GM12878 (cell line): ENCODE measurements around the gene VEZF1. TPM values are rescaled to one million over a fixed set of nuclear protein-coding genes. Genes with fewer than 3 reads are reported as not detected.

Source experiments
- ATAC-seq: fragments of 200-7000 bp; cut with Tn5 transposase; 3 replicates; pipeline ENCODE4 v1.9.1; 2020; ENCODE audit warnings: mild to moderate bottlenecking, moderate library complexity
- BruUV-seq: library from RNA; stranded (reverse); fragments of 400-500 nt; replicated peaks from 2 replicates; lab custom pipeline; 2021; lab: Mats Ljungman, UMichigan
- CTCF ChIA-PET: fragments of 300-600 bp; sonication (Branson Sonifier 250); formaldehyde crosslinking; extraction: SDS; loops from one replicate; lab custom pipeline; 2021; ENCODE audit warnings: inconsistent platforms; lab: Yijun Ruan, JAX
- POLR2A ChIA-PET: fragments of 350-600 bp; formaldehyde crosslinking; extraction: SDS; loops from one replicate; lab custom pipeline; 2021; ENCODE audit warnings: inconsistent platforms; lab: Charles Lee
- RAD21 ChIA-PET: fragments of 300-600 bp; sonication (Branson Sonifier 250); formaldehyde crosslinking; loops from one replicate; lab custom pipeline; 2023; ENCODE audit warnings: antibody characterized with exemption; ENCODE audit not compliant: unreplicated experiment; lab: Charles Lee
- SMC1A ChIA-PET: fragments of 300-600 bp; sonication (Branson Sonifier 250); formaldehyde crosslinking; loops from one replicate; lab custom pipeline; 2023; ENCODE audit not compliant: unreplicated experiment, uncharacterized antibody; lab: Charles Lee
- DNase-seq: peaks from one replicate; pipeline ENCODE4 v3.0.0-alpha.2; 2011; ENCODE audit warnings: low read depth, low spot score
- FAIRE-seq: peaks from 3 replicates; lab custom pipeline; 2011; peaks lifted over from hg19 to GRCh38; lab: Jason Lieb, UNC
- H2AFZ ChIP-seq: 2 replicates; pipeline ENCODE4 v1.6.0; 2011; ENCODE audit warnings: low read depth, low read length, control low read depth; ENCODE audit not compliant: control insufficient read depth
- H3K27ac ChIP-seq: 2 replicates; pipeline ENCODE4 v1.5.1; 2011; ENCODE audit warnings: control low read depth; ENCODE audit not compliant: control insufficient read depth, insufficient read depth
- H3K27me3 ChIP-seq, 2 experiments: replicated peaks in 1 of 2; 2 replicates each; pipeline versions ENCODE4 v1.6.0 to v1.6.1; 2011; ENCODE audit warnings: low read length in 1 of 2; ENCODE audit not compliant: control insufficient read depth in 2 of 2, insufficient read depth in 2 of 2
- H3K36me3 ChIP-seq, 2 experiments: 2 replicates each; pipeline ENCODE4 v1.5.1; 2011; ENCODE audit warnings: low read length in 1 of 2; ENCODE audit not compliant: control insufficient read depth in 2 of 2, insufficient read depth in 2 of 2
- H3K4me1 ChIP-seq: 2 replicates; pipeline ENCODE4 v1.6.1; 2011; ENCODE audit warnings: mild to moderate bottlenecking, low read length, moderate library complexity, mixed read lengths; ENCODE audit not compliant: control insufficient read depth, insufficient read depth
- H3K4me2 ChIP-seq: 2 replicates; pipeline ENCODE4 v1.6.0; 2011; ENCODE audit warnings: control low read depth; ENCODE audit not compliant: control insufficient read depth, insufficient read depth
- H3K4me3 ChIP-seq: fragments of 200-600 bp; sonication (generic); 2 replicates; pipeline ENCODE4 v1.5.1; 2016
- H3K79me2 ChIP-seq: 2 replicates; pipeline ENCODE4 v1.6.0; 2011; ENCODE audit warnings: low read length; ENCODE audit not compliant: control insufficient read depth, insufficient read depth
- H3K9ac ChIP-seq: 2 replicates; pipeline ENCODE4 v1.8.0; 2011; ENCODE audit warnings: low read length, control low read depth, mixed read lengths; ENCODE audit not compliant: control insufficient read depth, insufficient read depth
- H3K9me3 ChIP-seq: replicated peaks from 3 replicates; pipeline ENCODE4 v1.5.1; 2011; ENCODE audit warnings: mild to moderate bottlenecking, low read length; ENCODE audit not compliant: control insufficient read depth, insufficient read depth
- H4K20me1 ChIP-seq: 2 replicates; pipeline ENCODE4 v1.6.0; 2011; ENCODE audit not compliant: control insufficient read depth, insufficient read depth
- CEBPB ChIP-seq, 2 experiments: fragments of 150-350 bp in 1 of 2; IDR thresholded peaks; 2 replicates each; pipeline ENCODE4 v1.6.1; 2012 to 2014; ENCODE audit warnings: low read depth in 2 of 2, low read length in 2 of 2, borderline replicate concordance in 1 of 2, inconsistent platforms in 1 of 2
- HDAC6 ChIP-seq: fragments of 200-600 bp; sonication (generic); IDR thresholded peaks from one replicate; pipeline ENCODE4 v1.8.0; 2017; ENCODE audit warnings: antibody characterized with exemption; ENCODE audit not compliant: unreplicated experiment
- IRF4 ChIP-seq: IDR thresholded peaks from 2 replicates; pipeline ENCODE4 v1.6.1; 2011; ENCODE audit warnings: low read depth, low read length
- SMAD1 ChIP-seq: fragments of 450-650 bp; IDR thresholded peaks from 2 replicates; pipeline ENCODE4 v1.6.1; 2018; ENCODE audit warnings: mild to moderate bottlenecking, low read depth; ENCODE audit not compliant: partially characterized antibody
- WGBS: methylation state at CpG from one replicate; pipeline ENCODE4 v1.1.6; 2016; ENCODE audit warnings: low lambda C conversion rate; ENCODE audit not compliant: insufficient replicate concordance, insufficient coverage; ENCODE audit errors: missing lambda C conversion rate; 5-methylcytosine and 5-hydroxymethylcytosine counted together
- in situ Hi-C: fragments of 300-500 bp; cut with MboI; formaldehyde crosslinking; loops from 9 replicates; pipeline ENCODE4 v1.14.3; 2018; ENCODE audit warnings: mixed read lengths
- intact Hi-C: fragments of 100-400 bp; cut with micrococcal nuclease; formaldehyde crosslinking; loops from one replicate; pipeline ENCODE4 v1.14.2; 2022; ENCODE audit not compliant: unreplicated experiment
- polyA plus RNA-seq, 11 experiments: library from polyadenylated mRNA; depleted of rRNA in 4 of 11; unstranded in 6 of 11; stranded (reverse) in 5 of 11; fragments of >200 nt; fragmentation: Nextera tagmentation in 4 of 11; fragmentation: Illumina TruSeq in 1 of 11; extraction: Ambion mirVana in 4 of 11; extraction: Trizol in 1 of 11; gene quantifications; 1 replicate in 1 of 11; 2 replicates in 10 of 11; pipeline versions ENCODE4 v1.2.1 to v1.2.3, GENCODE V29; 2011 to 2016; ENCODE audit warnings: inconsistent platforms in 2 of 11, missing spikeins in 2 of 11, low read depth in 1 of 11
- total RNA-seq, 4 experiments: library from RNA; depleted of rRNA in 3 of 4; stranded (reverse); fragments of >200 nt in 3 of 4; fragmentation: Illumina TruSeq in 1 of 4; extraction: Trizol in 1 of 4; gene quantifications; 2 replicates each; pipeline versions ENCODE4 v1.2.1 to v1.2.3, GENCODE V29; 2013 to 2021

Gene VEZF1
- total and polyA plus RNA-seq, 10 of the 15 experiments (the other 5 are each of a cell fraction or from before 2014, with no cell fraction given) = 9.5 to 28.2 (median 20.3) TPM

DNA sequence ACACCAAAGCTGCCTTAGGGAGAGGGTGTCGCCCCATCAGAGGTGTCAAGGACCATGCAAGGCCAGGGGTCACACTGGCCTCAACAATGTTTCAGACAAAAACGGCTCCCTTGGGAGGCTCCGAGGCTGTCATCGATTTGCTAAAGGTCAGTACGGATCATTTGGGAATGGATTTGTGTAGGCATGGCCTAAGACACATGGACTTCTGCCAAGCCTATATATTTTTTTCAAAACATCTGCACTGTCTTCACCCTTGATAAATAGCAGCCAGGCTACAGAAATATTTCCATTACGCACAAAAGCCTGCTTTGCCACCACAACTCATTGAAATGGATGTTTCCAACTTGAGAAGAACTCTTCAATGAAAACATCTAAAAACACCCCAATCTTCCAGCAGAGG is 43.1 kb downstream of the VEZF1 start:
- in situ Hi-C loops = no loop called here
- DNase-seq (no peak), ATAC-seq (no peak), FAIRE-seq (no peak)
- H3K9ac ChIP-seq = no peak overlapping the region
- RAD21 ChIA-PET = interaction anchor here (0.8 to 6.9 kb wide), 3 partner anchors 43 to 84 kb away, joined by 3 to 100 read pairs (median 3); no protein-coding TSS in a partner anchor
- intact Hi-C loops = loop anchor here (5.0 kb wide), 1 partner anchor 42 kb away; the partner anchor contains the start of gene VEZF1
- no TSS peak for BruUV-seq
- TF ChIP-seq HDAC6 (no peak), IRF4 (no peak)
- H3K27me3 ChIP-seq = no peaks in the 10 kb centered on the region
- H3K79me2 ChIP-seq = no peaks in the 10 kb centered on the region
- POLR2A ChIA-PET = no interaction called here
- SMC1A ChIA-PET = interaction anchor here (0.8 to 10.2 kb wide), 8 partner anchors 6 to 85 kb away, joined by 3 to 138 read pairs (median 24); partner anchors contain the start of gene CUEDC1
- H3K4me1 ChIP-seq = peaks cover 64% of the 10 kb centered on the region
- no peak overlapping the region for H2AFZ ChIP-seq
- H3K4me2 ChIP-seq = no peak overlapping the region
- CTCF ChIA-PET = interaction anchor here (0.7 to 6.7 kb wide), 5 partner anchors 22 to 88 kb away, joined by 3 to 55 read pairs (median 3); no protein-coding TSS in a partner anchor
- no peak overlapping the region for H3K27ac ChIP-seq
- no peaks in the 10 kb centered on the region for H3K9me3 ChIP-seq
- no peaks in the 10 kb centered on the region; the same call in 1 of the 2 replicates for H4K20me1 ChIP-seq
- no peaks in the 10 kb centered on the region for H3K36me3 ChIP-seq
- H3K4me3 ChIP-seq = no peak overlapping the region
- WGBS = 88% methylated on average over 6 of the region's 6 CpGs

DNA sequence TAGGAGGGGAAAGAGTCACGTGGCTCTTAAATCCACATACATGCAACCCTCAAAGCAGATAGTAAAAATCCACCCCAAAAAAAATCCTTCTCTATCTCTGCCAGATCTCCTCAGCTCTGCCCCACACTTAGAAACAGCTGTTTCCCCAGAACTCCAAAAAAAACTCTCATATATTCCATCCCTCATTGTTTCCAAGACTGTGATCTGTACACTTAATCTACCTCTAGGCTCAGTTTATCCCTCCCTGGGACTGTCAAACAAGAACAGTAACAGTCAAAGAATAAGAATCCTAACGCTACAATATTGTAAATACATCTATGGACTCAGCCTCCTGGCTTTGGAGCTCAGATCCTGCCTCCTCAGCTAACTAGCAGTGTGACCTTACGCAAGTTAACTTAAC is 44.4 kb downstream of the VEZF1 start:
- 73% methylated on average over 3 of the region's 3 CpGs for WGBS
- POLR2A ChIA-PET = interaction anchor here (0.6 to 1.1 kb wide), 2 partner anchors 9 to 461 kb away, joined by 3 read pairs; no protein-coding TSS in a partner anchor
- intact Hi-C loops = no loop called here

More for the DNA sequence above, 44.4 kb downstream of the VEZF1 start:
- no peak overlapping the region for H2AFZ ChIP-seq
- H3K4me3 ChIP-seq = no peak overlapping the region
- peaks cover 64% of the 10 kb centered on the region for H3K4me1 ChIP-seq
- H3K9ac ChIP-seq = no peak overlapping the region
- no peak for TF ChIP-seq SMAD1
- TF ChIP-seq CEBPB (IDR thresholded peaks at IDR 0.05; ENCODE audit: borderline replicate concordance in 1 of 2, low read depth in 2 of 2, low read length in 2 of 2) = no peak
- TF ChIP-seq, all 136 proteins: peak for 0
- BruUV-seq = no TSS peak
- Histone ChIP-seq H3K27me3 (no peaks in the 10 kb centered on the region), H3K36me3 (no peaks in the 10 kb centered on the region), H3K27ac (no peak overlapping the region), H3K4me2 (no peak overlapping the region), H3K79me2 (no peaks in the 10 kb centered on the region), H3K9me3 (no peaks in the 10 kb centered on the region), H4K20me1 (no peaks in the 10 kb centered on the region; the same call in 1 of the 2 replicates)
- ChIA-PET CTCF (interaction anchor here (0.7 to 9.5 kb wide), 8 partner anchors 6 to 392 kb away, joined by 3 to 77 read pairs (median 4); no protein-coding TSS in a partner anchor), SMC1A (interaction anchor here (0.9 to 8.2 kb wide), 10 partner anchors 9 to 84 kb away, joined by 4 to 102 read pairs (median 5); no protein-coding TSS in a partner anchor), RAD21 (interaction anchor here (0.7 to 1.5 kb wide), 9 partner anchors 9 to 83 kb away, joined by 3 to 4 read pairs (median 4); partner anchors contain the start of gene CUEDC1)
- FAIRE-seq (no peak), DNase-seq (no peak), ATAC-seq (no peak)
- in situ Hi-C loops = no loop called here
